GM21423 (cell line): ENCODE results near the gene MAPK6.

Experiments used
- ATAC-seq: cut with Tn5 transposase; IDR thresholded peaks from one replicate; pipeline ENCODE4 v1.9.1; 2021; ENCODE audit warnings: mild to moderate bottlenecking, moderate library complexity; ENCODE audit not compliant: unreplicated experiment

MAPK6 gene

DNA sequence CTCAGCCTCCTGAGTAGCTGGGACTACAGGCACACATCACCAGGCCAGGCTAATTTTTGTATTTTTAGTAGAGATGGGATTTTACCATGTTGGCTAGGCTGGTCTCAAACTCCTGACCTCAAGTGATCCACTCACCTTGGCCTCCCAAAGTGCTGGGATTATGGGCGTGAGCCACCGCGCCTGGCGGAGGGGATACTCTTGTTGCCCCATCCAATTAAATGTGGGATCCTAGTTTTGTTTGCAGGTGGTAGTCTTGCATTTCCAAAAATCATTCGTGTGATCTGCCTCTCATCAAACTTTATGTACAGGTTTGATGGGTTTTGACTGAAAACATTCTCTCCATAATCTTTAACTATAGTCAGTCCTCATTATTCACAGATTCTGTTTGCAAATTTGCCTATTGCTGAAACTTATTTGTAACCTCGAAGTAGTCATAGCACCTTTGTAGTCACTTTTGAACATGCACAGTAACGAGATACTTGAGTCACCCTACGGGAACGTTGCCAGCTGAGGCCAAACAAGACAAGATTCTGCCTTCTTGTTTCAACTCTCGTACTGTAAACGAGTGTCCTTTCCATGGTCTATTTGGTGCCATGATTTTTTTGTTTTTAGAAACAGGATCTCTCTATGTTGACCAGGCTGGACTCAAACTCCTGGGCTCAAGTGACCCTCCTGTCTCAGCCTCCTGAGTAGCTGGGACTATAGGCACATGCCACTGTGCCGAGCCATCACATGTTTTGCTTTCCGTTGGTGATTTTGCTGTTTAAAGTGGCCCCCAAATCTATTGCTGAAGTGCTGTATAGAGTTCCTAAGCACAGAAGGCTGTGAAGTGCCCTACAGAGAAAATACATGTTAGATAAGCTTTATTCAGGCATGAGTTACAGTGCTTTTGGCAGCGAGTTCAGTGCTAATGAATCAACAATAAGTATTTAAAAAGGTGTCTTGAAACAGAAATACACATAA is 8.1 kb upstream of the MAPK6 start:
- ATAC-seq = no peak

DNA sequence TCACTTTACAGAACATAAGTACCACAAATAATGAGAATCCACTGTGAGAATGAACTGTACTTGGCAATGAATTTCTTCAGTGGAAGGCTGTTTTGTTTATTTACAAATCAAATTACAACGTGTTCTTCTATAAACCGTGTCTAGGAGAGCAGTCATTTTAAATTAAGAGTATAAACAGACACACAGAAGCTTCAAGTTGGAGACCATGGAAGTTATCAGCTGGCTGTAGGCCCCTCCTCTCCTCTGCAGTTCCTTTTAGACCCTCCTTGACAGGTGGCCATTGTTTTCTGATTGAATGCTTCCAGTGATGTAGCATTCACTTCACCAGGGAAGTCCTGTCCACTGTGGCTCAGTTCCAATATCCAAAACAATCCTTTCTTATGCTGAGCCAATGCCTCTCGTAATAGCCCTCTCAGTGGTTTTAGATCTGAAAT is 7.3 kb upstream of the MAPK6 start:
- no peak for ATAC-seq

GRCh38 chr15:52012210-52012609 is 6.8 kb upstream of the MAPK6 start:
- ATAC-seq = no peak

GRCh38 chr15:52013151-52013791 is 5.7 kb upstream of the MAPK6 start:
- ATAC-seq = peak; percentile 34

DNA sequence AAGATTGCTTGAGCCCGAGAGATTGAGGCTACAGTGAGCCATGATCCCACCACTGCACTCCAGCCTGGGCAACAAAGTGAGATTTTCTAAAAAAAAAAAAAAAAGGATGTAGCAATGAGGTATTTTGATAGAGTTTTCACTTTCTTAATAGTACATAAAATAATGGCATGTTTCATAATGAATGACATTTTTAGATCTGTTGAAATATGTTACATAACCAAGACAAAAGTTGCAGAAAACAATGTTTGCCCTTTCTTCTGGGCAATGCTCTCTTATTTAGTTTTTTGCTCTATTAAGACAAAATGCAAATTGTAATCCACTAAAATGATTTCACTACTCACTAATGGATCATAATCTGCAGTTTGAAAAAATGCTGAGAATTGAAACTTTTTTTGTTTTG is 4.4 kb upstream of the MAPK6 start:
- no peak for ATAC-seq

GRCh38 chr15:52016316-52016715 is 2.7 kb upstream of the MAPK6 start:
- ATAC-seq = no peak

GRCh38 chr15:52018244-52018643 is 775 bp upstream of the MAPK6 start:
- ATAC-seq = no peak

DNA sequence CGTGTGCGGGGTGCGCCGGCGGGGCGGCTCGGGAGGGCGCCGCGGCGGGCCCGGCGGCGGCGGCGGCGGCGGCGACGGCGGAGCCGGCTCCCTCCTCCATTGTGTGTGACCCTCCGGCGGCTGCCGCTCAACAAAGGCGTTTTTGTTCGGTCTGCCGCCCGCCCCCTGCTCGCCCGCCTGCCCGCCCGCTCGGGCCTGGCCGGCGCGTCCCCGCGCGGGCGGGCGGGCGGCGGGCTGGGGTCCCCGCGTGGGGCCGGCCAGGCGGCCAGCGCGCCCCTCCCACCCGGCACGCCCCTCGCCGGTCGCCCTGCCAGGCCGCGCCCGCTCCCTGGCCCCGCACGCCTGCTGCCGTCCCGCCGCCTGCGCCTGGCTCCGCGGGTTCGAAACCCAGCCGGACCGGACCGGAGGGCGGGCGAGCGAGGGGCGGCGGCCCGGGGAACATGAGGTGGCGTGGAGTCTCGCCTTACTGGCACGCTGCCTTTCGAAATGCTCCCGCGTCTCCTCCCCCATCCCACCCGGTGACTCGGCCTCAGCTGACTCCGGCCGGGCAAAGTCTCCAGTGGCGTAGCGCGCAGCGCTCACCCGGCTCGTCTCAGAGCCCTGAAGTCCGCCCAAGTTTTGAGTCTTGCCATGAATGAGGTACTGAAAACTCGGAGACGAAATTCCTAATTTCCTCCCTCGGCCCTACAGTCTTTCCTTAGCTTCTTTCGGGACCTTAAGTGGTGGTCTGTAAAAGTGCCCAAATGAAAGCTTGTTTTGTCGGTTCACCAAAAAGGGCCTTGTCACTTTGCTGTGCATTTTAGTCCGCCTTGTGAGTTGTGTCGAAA is 588 bp downstream of the MAPK6 start:
- peak; percentile 41 for ATAC-seq

GRCh38 chr15:52020221-52021085 is 1.4 kb downstream of the MAPK6 start:
- ATAC-seq = no peak

DNA sequence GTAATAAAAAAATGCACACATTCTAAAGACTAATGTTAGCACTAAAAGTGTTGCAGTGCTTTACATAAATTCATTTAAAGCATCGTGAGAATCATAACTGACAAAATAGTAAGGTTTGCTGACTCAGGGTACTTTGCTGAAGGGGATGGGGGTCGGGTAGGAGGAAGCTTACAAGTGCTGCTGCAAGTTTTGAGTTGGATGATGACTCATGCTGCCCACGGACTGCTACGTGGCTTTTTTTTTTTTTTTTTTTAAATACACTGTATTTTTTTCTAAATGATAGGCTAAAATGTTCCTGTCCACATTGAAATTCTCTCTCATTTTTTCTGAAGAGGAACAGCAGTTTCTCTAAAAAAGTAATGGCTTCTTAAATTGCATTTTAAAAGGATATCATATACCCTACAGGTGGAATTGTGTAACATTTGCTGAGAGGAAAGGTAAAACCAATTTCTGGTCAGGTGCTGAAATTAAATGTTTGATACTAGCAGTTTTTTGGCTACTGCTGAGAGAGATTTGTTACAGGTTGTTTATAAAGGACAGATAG is 2.2 kb downstream of the MAPK6 start:
- no peak for ATAC-seq

DNA sequence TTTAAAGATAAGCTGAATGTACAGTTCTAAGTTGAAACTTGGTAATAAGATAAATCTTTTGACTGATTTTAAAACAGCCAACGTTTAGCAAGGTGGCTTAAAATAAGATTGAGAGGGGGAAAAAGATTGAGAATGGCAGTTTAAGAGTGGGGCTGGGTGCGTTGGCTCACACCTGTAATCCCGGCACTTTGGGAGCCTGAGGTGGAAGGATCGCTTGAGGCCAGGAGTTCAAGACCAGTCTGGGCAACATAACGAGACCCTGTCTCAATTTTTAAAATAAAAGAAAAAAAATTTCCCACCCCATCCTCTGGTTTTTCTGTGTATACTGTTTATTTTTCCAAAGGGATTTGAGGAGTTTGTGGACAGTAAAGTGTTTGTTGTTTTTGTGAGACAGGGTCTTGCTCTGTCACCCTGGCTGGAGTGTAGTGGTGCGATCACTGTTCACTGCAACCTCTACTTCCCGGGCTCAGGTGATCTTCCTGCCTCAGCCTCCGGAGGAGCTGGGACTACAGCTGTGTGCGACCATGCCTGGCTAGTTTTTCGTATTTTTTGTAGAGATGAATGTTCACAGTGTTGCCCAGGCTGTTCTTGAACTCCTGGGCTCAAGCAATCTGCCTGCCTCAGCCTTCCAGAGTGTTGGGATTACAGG is 3.0 kb downstream of the MAPK6 start:
- no peak for ATAC-seq

DNA sequence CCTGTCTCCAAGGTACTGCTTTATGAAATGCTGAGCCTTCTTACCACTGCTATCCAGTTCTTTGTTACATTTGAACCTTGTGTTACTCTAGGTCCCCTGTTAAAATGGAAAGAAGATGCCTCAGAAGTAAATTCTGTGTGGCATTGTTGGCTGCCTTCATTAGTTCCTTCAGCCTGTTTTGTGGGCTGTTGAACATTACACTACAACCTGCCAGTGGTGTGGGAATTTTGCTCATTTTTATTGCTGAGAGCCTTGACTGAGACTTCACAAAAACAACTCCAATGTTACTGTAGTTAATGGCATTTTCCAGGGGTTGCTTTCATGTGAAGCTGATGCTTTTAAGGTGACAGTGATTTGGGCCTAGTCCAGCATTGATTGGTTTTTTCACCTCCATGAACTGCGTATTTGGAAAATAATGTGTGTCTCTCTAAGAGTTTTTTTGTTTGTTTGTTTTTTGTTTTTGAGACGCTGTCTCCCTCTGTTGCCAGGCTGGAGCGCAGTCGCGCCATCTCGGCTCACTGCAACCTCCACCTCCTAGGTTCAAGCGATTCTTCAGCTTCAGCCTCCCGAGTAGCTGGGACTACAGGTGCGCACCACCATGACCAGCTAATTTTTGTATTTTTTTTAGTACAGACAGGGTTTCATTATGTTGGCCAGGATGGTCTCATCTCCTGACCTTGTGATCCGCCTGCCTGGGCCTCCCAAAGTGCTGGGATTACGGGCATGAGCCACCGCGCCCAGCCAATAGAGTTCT is 4.3 kb downstream of the MAPK6 start:
- ATAC-seq = no peak

GRCh38 chr15:52028431-52029093 is 9.5 kb downstream of the MAPK6 start:
- ATAC-seq = no peak

DNA sequence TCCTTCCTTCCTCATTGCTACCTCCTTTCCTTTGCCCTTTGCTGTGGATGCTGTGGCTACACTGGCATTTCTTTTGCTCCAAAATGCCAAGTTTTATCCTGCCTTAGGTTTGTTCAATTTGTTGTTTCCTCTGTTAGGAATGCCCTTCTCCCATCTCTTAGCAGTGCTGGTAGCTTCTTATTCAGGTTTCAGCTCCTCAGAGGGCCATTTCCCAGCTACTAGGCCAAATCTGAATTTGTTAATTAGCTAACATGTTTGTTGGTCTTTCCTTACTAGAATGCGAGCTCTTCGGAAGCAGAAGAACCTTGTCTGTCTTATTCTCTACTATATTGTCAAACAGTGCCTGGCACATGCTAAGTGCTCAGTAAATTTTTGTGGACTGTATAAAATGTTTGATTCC is 11.0 kb downstream of the MAPK6 start:
- ATAC-seq = no peak

- ATAC-seq = no peak
These were observed 12.5 kb downstream of the MAPK6 start for GRCh38 chr15:52031556-52031955.

DNA sequence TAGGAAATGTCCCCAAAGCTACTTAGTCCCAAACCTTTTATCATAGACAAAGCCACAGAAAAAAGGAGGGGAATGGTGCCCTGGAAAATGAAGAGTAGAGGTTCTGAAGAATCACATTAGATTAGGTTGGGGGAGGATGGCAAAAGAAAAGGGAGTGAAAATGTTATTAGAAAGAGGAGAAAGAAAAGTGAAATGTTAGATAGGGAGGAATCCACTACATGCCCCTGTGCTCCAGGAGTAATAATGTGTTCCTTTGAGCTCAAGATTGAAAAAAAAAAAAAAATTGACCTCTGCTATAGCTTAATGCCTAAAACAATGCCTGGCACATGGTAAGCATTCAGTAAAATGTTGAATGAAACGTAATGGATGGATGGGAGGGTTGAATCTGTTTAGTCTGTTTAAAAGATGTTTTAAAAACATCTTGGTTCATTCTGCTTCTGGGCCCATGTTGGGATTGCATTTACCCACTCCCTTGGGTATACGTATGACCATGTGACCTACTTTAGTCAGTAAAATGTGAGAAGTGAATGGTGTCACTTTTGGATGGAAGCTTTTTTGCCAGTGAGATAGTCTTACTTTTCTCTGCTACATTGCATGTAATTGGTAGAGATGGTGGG is 19.0 kb downstream of the MAPK6 start:
- ATAC-seq = no peak

- ATAC-seq = no peak
These were observed 21.1 kb downstream of the MAPK6 start for GRCh38 chr15:52039925-52040781.
